Measurements from ENCODE around the gene LPP.
A peak's percentile ranks its signal among the peaks of the same experiment; 100 is the strongest.

Gene LPP

GRCh38 chr3:188180114-188180513, 26.2 kb downstream of the LPP start:
- ChIA-PET CTCF (no interaction called here), POLR2A (no interaction called here)
- no peak for DNase-seq (ENCODE audit: extremely low spot score)
- TF ChIP-seq ARNT (IDR thresholded peaks at IDR 0.05): no peak
- no peak for TF ChIP-seq SUZ12 (IDR thresholded peaks at IDR 0.05)
- TF ChIP-seq NFRKB (IDR thresholded peaks at IDR 0.05): no peak
- TF ChIP-seq ZNF384 (IDR thresholded peaks at IDR 0.05): no peak
- no peak for TF ChIP-seq FOXM1 (IDR thresholded peaks at IDR 0.05; ENCODE audit: borderline replicate concordance)
- no peak for TF ChIP-seq L3MBTL2 (conservative IDR thresholded peaks at IDR 0.05)
- TF ChIP-seq FOXA1 (IDR thresholded peaks at IDR 0.05): no peak
- no peak for TF ChIP-seq SP1 (IDR thresholded peaks at IDR 0.05)
- TF ChIP-seq ELF4 (IDR thresholded peaks at IDR 0.05): no peak
- no peak for TF ChIP-seq FOXK2 (IDR thresholded peaks at IDR 0.05)
- TF ChIP-seq LEF1 (IDR thresholded peaks at IDR 0.05; ENCODE audit: borderline replicate concordance): no peak
- no peak for TF ChIP-seq PKNOX1 (IDR thresholded peaks at IDR 0.05)
- TF ChIP-seq BHLHE40 (IDR thresholded peaks at IDR 0.05; ENCODE audit: borderline replicate concordance): no peak
- TF ChIP-seq CTBP1 (IDR thresholded peaks at IDR 0.05; ENCODE audit: borderline replicate concordance): no peak
- TF ChIP-seq HDGF (IDR thresholded peaks at IDR 0.05; ENCODE audit: borderline replicate concordance): no peak
- TF ChIP-seq TARDBP (IDR thresholded peaks at IDR 0.05): no peak

DNA sequence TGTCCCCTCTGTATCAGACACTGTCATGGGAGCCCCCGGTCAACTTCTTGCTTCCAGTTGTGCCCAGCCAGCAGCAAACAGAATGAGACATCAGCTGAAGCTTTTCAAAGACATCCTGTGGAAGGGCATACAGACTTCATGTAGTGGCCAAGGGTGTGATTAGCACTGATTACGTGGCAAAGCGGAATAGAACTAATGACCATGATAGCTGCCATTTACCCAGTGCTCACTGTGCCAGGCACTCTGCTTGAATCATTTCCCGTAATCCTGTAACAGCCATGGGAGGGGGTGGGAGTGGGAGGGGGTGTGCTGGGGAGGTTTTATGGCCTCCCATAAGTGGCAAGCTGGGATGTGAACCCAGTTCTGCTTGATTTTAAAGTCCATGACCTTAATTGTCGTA, 29.5 kb downstream of the LPP start:
- TF ChIP-seq SP1 (IDR thresholded peaks at IDR 0.05): no peak
- TF ChIP-seq PKNOX1 (IDR thresholded peaks at IDR 0.05): no peak
- no peak for TF ChIP-seq BHLHE40 (IDR thresholded peaks at IDR 0.05; ENCODE audit: borderline replicate concordance)
- no peak for TF ChIP-seq ELF4 (IDR thresholded peaks at IDR 0.05)
- no peak for TF ChIP-seq NFRKB (IDR thresholded peaks at IDR 0.05)
- no peak for TF ChIP-seq FOXA1 (IDR thresholded peaks at IDR 0.05)
- TF ChIP-seq FOXK2 (IDR thresholded peaks at IDR 0.05): no peak
- no peak for TF ChIP-seq LEF1 (IDR thresholded peaks at IDR 0.05; ENCODE audit: borderline replicate concordance)
- no peak for TF ChIP-seq HDGF (IDR thresholded peaks at IDR 0.05; ENCODE audit: borderline replicate concordance)
- no peak for TF ChIP-seq SUZ12 (IDR thresholded peaks at IDR 0.05)
- TF ChIP-seq ARNT (IDR thresholded peaks at IDR 0.05): no peak
- no peak for TF ChIP-seq L3MBTL2 (conservative IDR thresholded peaks at IDR 0.05)
- TF ChIP-seq FOXM1 (IDR thresholded peaks at IDR 0.05; ENCODE audit: borderline replicate concordance): no peak
- CTCF ChIA-PET: no interaction called here
- no peak for DNase-seq (ENCODE audit: extremely low spot score)
- POLR2A ChIA-PET: no interaction called here

DNA sequence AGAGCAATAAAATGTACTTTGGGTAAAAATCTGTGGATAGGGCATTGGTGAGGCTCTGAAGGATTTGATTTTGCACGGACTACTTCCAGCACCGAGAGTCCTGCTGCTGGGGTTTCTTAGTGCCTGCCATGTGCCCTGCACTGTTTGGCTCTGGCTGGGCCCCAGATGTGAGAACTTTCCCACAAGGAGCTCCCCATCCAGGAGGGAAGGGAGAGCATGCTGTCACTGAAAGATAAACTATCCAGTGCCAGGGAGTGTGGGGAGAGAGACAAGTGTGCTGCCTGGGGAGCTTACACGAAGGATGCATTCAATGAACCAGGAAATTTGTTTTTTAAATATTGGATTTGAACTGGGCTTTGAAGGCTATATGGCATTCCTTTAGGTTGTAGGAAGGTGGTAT, 30.2 kb downstream of the LPP start:
- CTCF ChIA-PET: no interaction called here
- POLR2A ChIA-PET: no interaction called here
- no peak for DNase-seq (ENCODE audit: extremely low spot score)
- TF ChIP-seq SUZ12 (IDR thresholded peaks at IDR 0.05) (no peak), BHLHE40 (IDR thresholded peaks at IDR 0.05; ENCODE audit: borderline replicate concordance) (no peak), HDGF (IDR thresholded peaks at IDR 0.05; ENCODE audit: borderline replicate concordance) (no peak), L3MBTL2 (conservative IDR thresholded peaks at IDR 0.05) (no peak)

- ChIA-PET POLR2A (no interaction called here), CTCF (no interaction called here)
- no peak for DNase-seq (ENCODE audit: extremely low spot score)
- TF ChIP-seq FOXM1 (IDR thresholded peaks at IDR 0.05; ENCODE audit: borderline replicate concordance): no peak
- TF ChIP-seq SUZ12 (IDR thresholded peaks at IDR 0.05): no peak
- TF ChIP-seq FOXA1 (IDR thresholded peaks at IDR 0.05): no peak
- TF ChIP-seq ARNT (IDR thresholded peaks at IDR 0.05): no peak
These were observed 30.7 kb downstream of the LPP start for GRCh38 chr3:188184649-188185048.

- CTCF ChIA-PET: no interaction called here
- POLR2A ChIA-PET: no interaction called here
- TF ChIP-seq ELF4 (IDR thresholded peaks at IDR 0.05): no peak
- TF ChIP-seq PKNOX1 (IDR thresholded peaks at IDR 0.05): peak; percentile 63
- no peak for DNase-seq (ENCODE audit: extremely low spot score)
These were observed 31.8 kb downstream of the LPP start for GRCh38 chr3:188185717-188186251.

DNA sequence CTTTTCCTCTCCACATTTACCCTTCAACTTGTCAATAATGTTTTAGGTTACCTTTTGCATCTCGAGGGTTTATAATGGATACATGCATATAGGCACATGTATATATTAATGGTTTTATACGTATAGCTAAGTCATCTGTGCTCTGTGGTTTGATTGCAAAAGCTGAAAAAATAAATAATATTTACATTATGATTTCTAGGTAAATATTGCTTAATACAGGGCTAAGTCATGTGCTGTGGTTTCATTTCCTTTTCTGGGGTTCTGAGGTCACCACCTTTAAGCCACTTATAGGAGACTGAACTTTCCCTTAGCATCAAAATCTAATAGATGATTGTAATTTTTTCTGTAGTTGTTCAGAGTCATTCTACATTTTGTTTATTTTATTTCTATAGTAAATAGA, 33.1 kb downstream of the LPP start:
- ChIA-PET POLR2A (no interaction called here), CTCF (no interaction called here)
- TF ChIP-seq PKNOX1 (IDR thresholded peaks at IDR 0.05) (no peak), FOXK2 (IDR thresholded peaks at IDR 0.05) (no peak), CTBP1 (IDR thresholded peaks at IDR 0.05; ENCODE audit: borderline replicate concordance) (no peak), HDGF (IDR thresholded peaks at IDR 0.05; ENCODE audit: borderline replicate concordance) (no peak), FOXA1 (IDR thresholded peaks at IDR 0.05) (no peak), BHLHE40 (IDR thresholded peaks at IDR 0.05; ENCODE audit: borderline replicate concordance) (no peak), TARDBP (IDR thresholded peaks at IDR 0.05) (no peak), L3MBTL2 (conservative IDR thresholded peaks at IDR 0.05) (no peak), SUZ12 (IDR thresholded peaks at IDR 0.05) (no peak), ARNT (IDR thresholded peaks at IDR 0.05) (no peak), ELF4 (IDR thresholded peaks at IDR 0.05) (no peak), NFRKB (IDR thresholded peaks at IDR 0.05) (no peak)
- DNase-seq (ENCODE audit: extremely low spot score): no peak
